HG02571 (cell line): ENCODE measurements around the gene TGFB1I1.
"Not testable (repeated sequence)": the region's sequence is repeated elsewhere in the genome, so short reads cannot be mapped to it uniquely, and the experiment has no call there.

Experiments
- ATAC-seq: cut with Tn5 transposase; IDR thresholded peaks from one replicate; pipeline ENCODE4 v1.9.1; 2021; ENCODE audit warnings: mild to moderate bottlenecking, moderate library complexity; ENCODE audit not compliant: unreplicated experiment

Gene TGFB1I1

DNA sequence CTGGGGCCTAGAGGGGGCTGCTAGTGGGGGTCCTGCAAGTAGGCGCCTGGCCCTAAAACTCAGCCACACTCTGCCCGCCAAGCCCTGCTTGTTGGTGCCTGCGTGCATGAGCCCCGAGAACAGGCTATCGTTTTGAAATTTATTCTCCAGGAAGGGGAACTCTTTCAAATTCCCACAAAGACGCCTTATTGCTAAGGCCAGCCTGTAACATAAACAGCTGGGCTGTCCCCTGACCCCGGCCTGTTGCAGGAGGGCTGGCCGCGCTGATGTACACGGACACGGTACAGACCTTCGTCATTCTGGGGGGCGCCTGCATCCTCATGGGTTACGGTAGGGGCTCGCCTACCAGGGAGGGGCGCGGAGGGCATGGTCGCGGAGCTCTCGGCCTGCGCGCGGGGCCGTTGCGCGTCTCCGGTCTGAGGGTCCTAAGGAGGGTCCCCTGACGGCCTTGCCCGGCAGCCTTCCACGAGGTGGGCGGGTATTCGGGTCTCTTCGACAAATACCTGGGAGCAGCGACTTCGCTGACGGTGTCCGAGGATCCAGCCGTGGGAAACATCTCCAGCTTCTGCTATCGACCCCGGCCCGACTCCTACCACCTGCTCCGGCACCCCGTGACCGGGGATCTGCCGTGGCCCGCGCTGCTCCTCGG is 15.2 kb downstream of the TGFB1I1 start:
- ATAC-seq: no peak

DNA sequence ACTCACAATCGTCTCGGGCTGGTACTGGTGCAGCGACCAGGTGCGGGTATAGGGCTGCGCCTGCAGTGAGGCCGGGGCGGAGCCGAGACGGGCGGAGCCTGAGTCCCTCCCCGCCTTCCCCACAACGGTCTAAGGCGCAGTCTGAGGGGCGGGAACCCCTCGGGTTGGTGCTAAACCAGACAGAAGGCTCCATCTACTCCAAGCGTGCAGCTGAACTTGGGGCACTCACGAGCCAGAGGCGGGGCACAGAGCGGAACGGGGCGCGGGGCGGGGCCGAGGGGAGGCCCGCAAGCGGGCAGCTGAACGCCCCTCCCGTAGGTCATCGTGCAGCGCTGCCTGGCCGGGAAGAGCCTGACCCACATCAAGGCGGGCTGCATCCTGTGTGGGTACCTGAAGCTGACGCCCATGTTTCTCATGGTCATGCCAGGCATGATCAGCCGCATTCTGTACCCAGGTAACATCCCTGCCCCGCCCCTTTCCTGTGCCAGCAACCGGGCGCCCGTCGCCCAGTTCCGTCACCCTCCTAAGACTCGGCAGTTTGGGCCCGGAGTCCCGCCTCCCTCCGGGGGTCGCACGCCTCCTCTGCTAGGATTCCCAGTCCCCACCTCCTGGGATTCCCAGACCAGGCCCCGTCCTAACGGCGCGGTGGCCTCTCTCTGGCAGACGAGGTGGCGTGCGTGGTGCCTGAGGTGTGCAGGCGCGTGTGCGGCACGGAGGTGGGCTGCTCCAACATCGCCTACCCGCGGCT is 15.9 kb downstream of the TGFB1I1 start:
- peak; percentile 69 for ATAC-seq

DNA sequence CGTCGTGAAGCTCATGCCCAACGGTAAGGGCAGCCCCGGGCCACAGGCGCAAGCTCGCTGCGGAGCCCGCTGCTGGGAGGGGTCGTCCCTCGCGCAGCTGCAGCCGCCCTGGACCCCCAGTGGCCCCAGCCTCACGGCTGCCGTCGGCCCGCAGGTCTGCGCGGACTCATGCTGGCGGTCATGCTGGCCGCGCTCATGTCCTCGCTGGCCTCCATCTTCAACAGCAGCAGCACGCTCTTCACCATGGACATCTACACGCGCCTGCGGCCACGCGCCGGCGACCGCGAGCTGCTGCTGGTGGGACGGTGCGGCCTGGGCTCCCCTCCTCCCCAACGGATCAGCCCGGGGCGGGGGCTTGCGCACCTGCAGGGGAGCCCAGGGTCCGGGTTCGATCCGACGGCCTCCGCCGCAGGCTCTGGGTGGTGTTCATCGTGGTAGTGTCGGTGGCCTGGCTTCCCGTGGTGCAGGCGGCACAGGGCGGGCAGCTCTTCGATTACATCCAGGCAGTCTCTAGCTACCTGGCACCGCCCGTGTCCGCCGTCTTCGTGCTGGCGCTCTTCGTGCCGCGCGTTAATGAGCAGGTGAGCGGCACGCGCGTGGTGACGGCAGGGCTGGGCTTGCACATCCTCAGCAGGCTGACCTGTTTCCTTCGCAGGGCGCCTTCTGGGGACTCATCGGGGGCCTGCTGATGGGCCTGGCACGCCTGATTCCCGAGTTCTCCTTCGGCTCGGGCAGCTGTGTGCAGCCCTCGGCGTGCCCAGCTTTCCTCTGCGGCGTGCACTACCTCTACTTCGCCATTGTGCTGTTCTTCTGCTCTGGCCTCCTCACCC is 16.7 kb downstream of the TGFB1I1 start:
- no peak for ATAC-seq

DNA sequence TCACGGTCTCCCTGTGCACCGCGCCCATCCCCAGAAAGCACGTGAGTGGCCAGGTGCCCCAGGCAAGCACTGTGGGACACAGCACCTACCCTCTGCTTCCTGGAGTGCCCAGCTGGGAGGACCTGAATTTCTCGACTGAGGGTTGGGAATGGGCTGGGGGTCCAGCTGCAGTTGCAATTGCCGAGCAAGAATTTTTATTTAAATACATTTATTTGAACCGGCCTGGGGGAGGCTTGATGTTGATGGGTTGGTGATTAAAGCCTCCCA is 17.3 kb downstream of the TGFB1I1 start:
- no peak for ATAC-seq

DNA sequence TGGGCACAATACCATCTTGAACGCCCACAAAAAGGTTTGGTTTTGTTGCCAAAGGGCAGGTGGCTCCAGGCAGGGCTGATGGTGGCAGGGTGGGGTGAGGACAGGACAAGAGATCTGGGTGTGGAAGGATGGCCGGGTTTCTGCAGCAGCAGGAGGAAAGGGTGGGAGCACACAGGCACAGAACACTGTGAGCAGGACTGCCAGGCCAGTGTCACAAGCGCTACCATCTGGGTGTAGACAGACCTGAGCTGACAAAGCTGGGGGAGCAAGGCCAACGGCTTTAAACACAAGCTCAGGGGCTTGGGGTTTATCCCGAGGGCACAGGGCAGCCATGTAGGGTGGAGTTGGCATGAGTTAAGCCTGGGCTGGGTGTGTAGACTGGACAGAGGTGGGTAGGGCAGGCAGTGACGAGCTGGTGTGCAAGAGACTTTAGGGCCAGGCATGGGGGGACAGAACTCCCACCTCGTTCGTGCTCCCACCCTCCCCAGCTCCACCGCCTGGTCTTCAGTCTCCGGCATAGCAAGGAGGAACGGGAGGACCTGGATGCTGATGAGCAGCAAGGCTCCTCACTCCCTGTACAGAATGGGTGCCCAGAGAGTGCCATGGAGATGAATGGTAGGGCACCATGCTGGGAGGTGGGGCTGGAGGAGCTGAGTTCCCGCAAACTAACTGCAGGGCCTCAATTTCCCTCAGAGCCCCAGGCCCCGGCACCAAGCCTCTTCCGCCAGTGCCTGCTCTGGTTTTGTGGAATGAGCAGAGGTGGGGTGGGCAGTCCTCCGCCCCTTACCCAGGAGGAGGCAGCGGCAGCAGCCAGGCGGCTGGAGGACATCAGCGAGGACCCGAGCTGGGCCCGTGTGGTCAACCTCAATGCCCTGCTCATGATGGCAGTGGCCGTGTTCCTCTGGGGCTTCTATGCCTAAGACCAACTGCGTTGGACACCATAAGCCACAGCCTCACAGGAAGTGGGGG is 17.9 kb downstream of the TGFB1I1 start:
- ATAC-seq: no peak

DNA sequence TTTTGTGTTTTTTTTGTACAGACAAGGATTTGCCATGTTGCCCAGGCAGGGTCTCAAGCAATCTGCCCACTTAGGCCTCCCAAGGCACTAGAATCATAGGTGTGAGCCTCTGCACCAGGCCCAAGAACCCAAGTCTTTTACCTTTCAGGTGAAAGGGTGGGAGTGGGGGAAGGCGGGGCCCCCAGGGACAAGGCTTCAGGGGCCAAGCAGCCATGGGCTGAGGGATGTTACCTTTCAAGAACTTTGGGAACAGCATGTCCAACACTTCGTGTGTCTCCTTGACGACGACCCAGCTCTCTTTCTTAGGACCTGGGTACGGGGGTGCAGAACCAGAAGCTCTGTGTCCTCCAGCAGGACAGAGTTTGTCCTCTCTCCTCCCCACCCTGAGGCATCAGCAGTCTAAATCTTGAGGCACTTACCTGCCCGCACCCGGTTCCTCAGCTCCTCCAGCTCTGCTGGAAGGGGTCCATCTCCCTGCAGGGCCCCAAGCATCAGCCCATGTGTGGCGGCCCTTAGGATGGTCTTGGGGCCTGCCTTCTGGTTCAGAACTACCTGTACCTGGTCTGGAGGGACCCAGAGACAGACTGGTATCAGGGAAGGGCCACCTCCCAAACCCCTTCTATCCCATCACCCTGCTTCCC is 19.9 kb downstream of the TGFB1I1 start:
- no peak for ATAC-seq

DNA sequence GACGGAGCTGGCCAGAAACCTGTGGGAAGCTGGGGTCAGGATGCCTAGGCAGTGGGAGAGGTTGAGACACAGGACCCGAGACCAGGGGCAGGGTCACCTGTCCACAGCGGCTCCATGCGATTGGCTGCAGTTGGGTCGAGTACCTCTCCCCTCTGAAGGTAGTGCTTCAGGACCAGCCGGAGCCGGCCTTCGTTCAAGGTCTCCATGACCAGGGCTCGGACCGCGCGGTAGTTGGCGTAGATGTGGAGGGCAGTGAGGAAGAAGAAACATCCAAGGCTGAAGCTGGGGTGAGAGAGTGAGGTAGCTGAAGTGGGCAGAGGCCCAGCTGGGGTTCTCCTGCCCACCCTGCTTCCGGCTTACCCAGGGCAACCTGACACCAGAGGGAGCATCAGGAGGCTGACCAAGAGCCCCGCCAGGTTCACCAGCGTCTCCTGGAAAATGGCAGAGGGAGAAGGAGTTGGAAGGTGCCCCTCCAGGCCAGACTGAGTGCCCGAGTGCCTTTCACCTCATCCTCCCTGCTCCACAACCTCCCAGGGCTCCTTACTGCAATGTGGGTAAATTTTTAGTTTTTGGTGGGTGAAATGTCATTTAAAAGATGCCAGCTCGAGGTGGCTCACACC is 21.7 kb downstream of the TGFB1I1 start:
- no peak for ATAC-seq

DNA sequence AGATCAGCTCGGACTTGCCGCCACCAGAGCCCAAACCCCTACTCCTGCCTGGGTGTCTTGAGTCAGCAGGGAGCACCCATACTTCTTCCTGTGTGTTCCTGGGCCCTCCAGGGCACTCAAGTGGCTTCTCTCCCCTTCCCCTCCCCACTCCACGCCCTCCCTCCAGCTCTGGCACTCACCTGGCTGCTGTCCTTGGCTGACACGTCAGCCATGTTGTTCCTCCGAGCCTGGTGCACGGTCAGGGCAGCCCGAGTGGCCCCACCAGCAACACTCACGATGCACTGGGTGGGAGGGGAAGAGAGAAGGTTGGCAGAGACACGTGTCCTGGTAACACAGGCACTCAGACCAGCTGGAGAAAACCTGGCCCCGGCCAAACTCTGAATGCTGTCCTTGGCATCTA is 24.7 kb downstream of the TGFB1I1 start:
- no peak for ATAC-seq

DNA sequence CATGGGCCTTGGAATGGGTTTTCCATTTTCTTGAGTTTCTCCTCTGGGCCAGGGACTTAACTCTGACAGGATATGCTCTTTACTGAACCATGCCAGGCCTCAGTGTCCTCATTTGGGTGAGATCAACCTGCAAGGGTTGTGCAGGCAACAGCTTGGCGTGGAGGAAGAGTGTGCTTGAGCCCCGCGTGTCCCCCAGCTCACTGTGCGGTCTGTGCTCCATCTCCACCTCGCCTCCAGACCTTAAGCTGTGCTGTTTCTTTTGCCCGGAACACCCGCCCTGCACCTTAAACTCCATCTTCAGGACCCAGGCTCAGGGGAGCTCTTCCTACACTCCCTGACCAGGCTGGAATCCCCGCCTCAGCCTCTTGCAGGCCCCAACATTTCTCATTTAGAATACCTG is 26.5 kb downstream of the TGFB1I1 start:
- ATAC-seq: no peak

DNA sequence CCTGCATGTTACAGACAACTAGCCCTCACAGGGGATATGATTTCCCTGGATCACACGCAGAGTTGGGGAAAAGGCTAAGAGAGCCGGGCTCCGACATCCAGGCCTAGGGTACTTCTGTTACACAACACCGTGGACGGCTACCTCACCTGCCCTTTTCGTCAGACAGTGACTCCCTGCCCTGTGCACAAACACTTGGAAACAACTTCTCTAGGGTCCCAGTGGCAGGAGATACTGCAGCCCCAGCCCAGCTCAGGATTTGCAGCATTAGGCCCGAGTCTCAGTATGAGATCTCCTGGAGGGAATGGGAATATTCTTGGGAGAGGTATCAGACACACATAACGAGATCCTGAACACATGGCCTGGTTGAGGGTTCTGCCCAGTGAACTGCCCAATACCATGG is 28.0 kb downstream of the TGFB1I1 start:
- no peak for ATAC-seq

DNA sequence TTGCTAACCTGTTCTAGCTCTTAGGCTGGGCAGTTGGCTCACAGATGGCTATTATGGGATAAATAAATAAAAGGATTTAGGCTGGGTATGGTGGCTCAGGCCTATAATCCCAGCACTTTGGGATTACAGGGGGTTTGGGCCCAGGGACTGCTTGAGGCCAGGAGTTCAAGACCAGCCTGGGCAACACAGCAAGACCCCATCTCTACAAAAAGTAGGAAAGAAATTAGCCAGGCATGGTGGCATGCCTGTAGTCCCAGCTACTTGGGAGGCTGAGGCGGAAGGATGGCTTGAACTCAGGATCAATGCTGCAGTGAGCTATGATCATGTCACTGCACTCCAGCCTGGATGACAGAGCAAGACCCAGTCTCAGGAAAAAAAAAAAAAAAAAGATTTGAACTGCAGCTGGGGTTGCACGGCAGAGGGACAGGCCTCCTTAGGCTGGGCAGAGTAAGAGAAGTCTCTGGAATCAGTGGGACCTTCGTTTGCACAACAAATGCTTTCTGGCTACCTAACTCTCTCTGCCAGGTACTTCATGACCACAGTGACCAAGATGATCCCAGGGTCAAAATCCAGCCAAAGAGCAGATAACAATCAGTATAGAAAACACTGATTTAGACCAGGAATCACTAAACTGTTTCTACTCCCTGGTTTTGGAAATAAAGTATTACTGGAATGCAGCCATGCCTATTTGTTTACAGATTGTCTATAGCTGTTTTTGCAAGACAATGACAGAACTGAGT is 29.4 kb downstream of the TGFB1I1 start:
- ATAC-seq: no peak

DNA sequence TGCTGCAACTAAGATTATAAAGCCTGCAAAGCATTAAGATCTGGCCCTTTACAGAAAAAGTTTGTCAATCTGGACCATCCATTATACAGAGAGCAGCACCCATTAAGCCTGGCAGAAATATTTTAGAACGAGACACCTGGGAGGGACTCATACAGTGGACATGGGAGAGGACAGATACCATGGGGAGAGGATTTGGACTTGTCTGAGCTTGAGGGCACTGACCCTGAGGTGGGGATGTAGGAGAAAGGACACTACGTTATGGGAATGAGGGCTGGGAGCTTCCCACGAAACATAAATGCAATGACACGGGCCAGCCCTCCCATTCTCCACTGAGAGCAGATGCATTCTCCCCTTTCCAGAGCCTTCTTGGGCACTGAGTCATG is 30.0 kb downstream of the TGFB1I1 start:
- no peak for ATAC-seq

DNA sequence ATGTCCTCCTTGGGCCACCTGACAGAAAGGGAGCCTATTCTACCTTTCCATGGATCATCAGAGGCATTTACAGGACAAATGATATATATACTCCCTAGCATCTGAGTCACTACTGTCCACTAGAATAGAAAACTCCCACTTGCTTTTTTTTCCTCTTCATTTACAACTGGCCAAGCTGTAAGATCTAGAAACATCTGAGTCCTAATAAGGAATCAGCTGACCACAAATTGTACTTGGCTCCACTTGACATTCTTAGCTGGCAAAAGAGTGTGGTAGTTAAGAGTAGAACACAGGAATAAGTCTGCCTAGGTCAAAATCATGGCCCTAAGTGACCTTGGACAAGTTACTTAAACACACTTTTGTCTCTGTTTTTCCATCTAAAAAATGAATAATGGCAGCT is 31.0 kb downstream of the TGFB1I1 start:
- ATAC-seq: no peak

DNA sequence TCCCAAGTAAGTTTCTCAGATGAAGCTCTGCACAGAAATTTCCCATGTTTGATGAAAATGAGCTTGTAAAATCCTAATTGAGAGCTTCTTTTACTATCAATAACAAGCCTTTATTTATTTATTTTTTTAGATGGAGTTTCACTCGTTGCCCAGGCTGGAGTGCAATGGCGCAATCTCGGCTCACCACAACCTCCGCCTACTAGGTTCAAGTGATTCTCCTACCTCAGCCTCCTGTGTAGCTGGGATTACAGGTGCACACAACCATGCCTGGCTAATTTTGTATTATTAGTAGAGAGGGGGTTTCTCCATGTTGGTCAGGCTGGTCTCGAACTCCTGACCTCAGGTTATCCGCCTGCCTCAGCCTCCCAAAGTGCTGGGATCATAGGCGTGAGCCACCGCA is 31.6 kb downstream of the TGFB1I1 start:
- ATAC-seq: not testable (repeated sequence)

DNA sequence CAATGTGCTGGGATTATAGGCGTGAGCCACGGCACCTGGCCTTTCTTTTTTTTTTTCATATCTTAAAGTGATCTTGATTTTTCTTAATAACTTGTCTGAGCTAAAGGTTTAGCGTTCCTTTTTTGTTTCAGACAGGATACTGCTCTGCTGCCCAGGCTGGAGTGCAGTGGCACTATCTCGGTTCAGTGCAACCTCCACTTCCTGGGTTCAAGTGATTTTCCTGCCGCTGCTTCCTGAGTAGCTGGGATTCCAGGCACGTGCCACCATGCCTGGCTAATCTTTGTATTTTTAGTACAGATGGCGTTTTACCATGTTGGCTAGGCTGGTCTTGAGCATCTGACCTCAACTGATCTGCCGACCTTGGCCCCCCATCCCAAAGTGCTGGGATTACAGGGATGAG is 32.2 kb downstream of the TGFB1I1 start:
- no peak for ATAC-seq

DNA sequence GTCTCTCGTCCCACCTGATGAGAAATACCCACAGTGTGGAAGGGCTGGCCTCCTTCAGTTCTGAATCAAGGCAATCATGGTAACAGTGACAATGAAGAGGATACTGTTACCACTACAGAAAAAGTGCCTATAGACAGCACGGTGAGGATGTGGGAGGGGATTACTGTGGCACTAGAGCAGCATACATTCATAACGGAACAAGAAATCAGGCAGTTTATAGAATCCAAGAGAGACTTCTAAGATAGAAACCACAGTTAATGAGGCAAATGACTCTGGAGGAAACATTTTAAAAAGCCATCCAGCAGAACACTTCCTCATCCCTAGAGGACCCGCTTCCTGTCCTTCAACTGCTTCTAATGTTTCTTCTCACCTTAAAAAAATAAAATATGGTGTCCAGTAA is 33.5 kb downstream of the TGFB1I1 start:
- no peak for ATAC-seq

DNA sequence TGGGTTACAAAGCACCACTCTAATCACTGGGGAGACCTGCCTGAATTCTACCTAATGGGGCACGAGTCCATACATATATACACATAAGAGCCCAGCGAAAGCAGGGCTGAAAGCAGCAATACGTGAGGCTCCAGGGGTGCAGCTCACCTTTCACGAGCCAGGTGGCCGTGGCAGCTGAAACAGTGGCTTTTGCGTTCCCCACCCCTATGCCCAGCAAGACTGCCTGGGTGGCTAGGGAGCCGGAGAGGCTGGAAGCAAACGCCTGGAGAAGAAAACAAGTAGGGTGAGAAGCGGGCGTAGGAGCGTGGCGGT is 35.6 kb downstream of the TGFB1I1 start:
- ATAC-seq: no peak

DNA sequence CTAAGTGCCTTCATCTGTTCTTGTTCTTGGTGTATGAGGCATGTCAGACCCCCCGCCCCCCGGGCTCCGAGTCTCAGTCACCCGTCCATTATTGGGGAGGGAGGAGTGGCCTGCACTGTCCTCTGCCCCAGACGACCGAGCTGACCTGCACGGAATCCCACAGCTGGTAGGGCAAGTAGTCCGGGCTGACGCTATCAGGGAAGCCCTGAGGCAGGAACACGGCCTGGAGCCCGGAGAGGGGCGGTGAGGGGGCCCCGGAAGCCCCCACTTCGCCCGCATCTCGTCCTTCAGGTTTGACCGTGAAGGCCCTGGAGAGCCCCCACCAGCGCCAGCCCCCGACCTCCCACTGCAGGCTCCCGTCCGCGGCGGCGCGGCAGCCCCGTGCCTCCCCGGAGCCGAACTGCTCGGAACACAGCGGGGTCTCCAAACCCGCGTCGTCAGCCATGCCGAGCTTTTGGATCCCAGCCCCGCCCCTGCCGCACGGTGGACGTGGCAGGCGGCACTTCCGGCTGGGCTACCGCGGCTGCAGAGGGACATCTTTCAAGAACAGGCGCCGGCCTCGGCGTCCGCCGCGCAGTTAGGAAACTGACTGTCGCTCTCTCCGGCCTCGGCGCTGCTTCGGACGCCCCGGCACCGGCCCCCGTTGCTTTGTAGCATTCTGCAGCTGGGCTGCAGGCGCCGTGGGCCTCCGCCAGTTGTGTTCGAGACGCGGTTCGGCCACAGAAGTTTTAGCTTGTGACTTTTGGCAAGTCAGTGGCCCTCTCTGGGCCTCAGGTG is 36.2 kb downstream of the TGFB1I1 start, which contains the start of gene RUSF1:
Gene RUSF1, minus strand, starts transcription at position 463 of the 777 bp plus-strand sequence. Its CDS starts 18 bp downstream, at position 445.
- ATAC-seq: peak; percentile 81
